Fibroblast of mammary gland (primary cell): ENCODE data around the gene DUSP1.

Experiments
- DNase-seq: peaks from one replicate; pipeline ENCODE4 v3.0.0-alpha.2; 2010; ENCODE audit warnings: low read depth
- H3K4me3 ChIP-seq: 2 replicates; pipeline ENCODE4 v1.5.1; 2011; ENCODE audit warnings: low read depth, mild to moderate bottlenecking, low read length, moderate library complexity; ENCODE audit not compliant: control insufficient read depth
- TF ChIP-seq, protein P1 (sequence below): conservative IDR thresholded peaks from 2 replicates; pipeline ENCODE4 v1.5.1; 2011; ENCODE audit warnings: low read depth, low read length, inconsistent platforms; ENCODE audit not compliant: control insufficient read depth, insufficient read depth

The DUSP1 gene

DNA sequence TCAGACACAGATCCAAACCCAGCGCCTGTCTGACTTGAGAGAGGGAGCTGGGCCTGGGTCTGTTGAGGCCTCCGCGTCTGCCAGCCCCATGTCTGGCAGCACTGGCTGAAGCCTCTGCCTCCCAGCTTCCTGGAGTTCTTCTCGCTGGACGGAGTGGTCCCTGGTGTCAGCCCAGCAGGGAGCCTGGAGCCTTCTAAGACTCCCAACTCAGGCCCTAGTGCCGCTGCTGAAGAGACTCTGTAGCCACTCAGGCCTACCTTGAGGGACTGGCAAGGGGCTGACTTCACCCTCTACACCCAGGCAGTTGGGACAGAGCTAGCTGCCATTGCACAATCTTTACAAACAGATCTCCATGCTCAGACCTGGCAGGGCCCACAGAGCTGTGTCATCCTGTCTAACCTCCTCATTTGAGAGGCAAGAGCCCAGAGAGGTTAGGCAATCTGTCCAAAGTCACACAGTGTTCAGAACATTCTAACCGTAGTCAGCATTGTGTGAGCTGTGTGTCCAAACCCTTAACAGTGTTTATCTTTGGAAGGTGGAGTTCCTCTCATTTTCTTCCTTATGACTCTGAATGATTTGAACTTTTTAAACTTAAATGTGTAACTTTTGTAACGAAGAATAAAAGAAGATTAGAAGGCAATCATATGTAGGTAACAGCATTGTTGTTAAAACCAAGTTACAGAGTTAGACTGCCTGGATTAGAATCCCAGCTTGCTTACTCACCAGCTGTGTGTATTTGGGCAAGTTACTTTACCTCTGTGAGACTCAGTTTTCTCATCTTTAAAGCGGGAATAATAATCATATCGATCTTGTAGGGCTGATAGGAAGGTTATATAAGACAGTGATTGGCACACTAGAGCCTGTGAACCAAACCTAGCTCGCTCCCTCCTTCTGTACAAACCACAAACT lies 4.6 kb upstream of the DUSP1 start:
- TF ChIP-seq, protein P1, sequence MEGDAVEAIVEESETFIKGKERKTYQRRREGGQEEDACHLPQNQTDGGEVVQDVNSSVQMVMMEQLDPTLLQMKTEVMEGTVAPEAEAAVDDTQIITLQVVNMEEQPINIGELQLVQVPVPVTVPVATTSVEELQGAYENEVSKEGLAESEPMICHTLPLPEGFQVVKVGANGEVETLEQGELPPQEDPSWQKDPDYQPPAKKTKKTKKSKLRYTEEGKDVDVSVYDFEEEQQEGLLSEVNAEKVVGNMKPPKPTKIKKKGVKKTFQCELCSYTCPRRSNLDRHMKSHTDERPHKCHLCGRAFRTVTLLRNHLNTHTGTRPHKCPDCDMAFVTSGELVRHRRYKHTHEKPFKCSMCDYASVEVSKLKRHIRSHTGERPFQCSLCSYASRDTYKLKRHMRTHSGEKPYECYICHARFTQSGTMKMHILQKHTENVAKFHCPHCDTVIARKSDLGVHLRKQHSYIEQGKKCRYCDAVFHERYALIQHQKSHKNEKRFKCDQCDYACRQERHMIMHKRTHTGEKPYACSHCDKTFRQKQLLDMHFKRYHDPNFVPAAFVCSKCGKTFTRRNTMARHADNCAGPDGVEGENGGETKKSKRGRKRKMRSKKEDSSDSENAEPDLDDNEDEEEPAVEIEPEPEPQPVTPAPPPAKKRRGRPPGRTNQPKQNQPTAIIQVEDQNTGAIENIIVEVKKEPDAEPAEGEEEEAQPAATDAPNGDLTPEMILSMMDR, result no peak

DNA sequence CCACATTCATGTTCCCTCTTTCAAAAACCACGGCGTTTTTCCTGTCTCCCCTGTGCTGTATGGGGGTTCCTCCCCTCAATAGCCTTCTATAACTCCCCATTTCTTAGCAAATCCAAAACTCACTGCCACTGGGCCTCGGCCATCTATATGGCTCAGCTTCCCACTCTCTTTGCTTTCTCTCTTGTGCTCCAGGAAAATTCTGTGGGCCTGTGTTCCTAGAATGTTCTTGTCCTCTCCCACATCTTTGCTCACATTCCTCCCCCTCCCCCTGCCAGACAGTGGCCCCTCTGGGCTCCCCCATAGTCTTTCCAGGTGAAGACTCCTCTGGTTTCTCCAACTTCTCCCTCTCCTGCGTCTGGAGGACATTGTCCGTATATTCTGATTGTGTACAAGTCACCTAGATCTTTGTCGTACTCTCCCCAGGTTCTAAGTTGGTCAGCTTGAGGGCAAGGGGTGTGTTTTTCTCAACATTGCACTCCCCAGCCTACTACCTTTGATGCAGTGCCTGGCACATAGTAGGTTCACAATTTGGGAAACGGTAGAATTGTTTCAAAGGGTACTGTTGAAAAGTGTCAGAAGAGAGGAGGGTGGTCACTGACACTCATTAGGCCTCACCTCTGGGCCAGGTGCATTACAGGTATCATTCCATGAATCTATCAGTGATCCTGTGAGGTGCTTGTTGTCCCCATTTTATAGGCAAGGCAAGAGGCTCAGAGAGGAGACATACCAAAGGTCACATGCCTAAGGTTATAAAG lies 3.7 kb upstream of the DUSP1 start:
- no peak for DNase-seq
- H3K4me3 ChIP-seq, result no peak overlapping the region
- TF ChIP-seq, protein P1, result no peak

More for the DNA sequence above, 4.6 kb upstream of the DUSP1 start:
- peak; percentile 99 for DNase-seq
- H3K4me3 ChIP-seq, result no peak overlapping the region

DNA sequence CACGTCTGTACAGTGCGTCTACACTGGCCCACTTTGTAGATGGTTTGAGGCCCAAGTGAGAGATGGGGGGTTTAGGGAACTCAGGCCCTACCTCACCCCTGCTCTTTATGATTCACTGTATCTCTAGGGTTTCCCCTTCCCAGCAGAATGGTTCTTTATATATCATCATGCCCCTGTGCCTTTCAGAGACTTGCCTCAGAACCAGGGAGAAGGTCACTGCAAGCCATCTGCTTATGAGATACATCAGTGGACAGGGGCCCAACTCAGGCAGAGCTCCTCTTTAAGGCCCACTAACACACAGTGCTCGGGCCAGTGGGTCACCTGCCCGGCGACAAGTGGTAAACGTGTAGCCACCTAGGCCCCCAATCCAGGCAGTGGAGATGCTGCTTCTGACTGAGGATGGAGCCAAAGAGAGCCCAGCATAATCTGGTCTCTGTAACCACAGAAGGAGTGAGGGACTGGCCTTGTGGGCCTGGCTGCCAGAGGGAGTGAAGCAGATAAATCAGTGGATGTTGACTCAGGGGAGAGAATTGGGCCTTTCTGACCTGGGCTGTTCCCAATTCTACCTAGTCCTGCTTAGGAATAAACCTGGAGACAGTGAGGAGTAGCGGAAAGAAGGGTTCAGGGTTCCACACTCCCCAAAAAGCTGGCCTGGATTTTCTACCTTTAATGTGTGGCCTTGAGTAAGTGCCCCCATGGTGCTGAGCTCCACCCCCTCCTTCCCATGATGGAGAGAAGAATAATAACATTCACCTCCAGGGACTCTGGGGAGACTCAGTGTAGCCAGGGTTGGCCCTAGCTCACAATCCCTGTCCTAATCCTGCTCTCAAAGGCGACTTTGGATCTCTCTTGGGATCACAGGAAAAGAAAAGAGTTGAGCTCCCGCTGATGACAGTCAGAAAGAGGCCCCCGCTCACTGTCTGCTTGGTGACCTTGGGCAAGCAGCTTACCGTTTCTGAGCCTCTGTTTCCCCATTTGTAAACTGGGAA lies 2.8 kb upstream of the DUSP1 start:
- TF ChIP-seq, protein P1, result no peak
- DNase-seq, result peak; percentile 78

DNA sequence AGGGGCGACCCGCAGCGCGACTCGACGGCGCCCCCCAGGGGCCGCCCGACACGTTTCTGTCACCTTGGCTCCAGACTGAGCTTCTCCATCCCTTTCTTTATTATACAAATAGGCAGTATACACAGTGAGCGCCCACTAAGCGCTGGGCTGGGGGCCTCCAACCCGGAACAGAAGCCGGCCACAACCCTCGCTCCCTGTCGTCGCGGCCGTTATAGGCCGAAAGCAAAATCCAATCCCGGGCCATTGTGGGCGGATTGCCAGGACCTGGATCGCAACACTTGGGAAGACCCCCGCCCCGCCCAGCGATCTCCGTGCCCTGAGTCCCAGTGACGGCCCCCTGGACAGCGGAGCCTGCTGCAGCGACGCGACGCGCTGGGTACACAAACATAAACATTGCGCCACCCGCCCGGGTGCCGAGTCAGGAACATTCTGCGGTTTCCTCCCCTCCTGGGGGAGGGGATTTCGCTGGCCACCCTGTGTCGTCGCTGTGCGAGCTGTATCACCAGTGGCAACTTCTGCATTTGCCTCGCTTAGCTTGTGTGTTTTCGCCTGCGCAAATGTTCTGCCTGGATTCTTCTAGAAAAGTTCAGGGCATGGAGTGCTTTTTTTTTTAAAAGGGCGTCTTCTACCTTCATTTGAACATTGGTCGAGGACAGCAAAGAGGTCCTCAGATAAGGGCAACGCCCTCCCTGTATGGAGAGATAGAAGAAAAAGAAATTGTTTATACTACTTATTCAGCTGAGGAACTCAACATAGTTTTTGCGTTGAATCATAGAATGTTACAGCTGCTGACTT lies 1.3 kb upstream of the DUSP1 start:
- H3K4me3 ChIP-seq, result peak overlapping the region; percentile 39
- TF ChIP-seq, protein P1, result peak; percentile 58
- peak; percentile 96 for DNase-seq

More for the DNA sequence above, 2.8 kb upstream of the DUSP1 start:
- no peak overlapping the region for H3K4me3 ChIP-seq

DNA sequence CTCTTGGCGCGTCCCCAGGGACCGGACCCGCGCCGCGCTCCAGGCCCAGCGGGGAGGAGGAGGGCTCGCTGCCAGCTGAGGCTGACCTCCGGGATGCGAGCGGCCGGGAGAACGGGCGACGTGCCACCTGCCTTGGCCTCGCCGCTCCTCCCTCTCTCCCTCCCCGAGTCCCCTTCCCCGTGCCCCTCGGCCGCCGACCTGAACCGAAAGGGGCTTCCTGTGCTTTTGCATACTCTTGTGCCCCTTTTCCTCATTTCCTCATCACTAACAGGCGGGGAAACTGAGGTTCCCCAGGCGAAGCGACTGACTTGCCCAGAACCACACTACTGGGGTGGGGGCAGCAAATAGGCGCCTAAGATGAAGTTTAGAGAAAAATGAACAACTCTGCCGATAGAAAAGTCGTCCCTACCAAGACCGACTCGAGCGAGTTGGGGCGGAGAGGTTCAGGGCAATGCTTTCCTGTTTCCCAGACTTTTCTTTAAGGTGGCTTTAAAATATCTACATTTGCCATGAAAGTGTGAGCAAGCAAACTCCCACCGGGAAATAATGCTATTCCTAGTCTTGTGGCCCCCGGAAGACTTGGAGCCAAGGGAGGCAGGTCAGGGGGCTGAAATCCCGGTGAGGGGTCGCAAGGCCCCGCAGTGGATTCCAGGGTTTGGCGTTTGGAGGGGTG lies 580 bp upstream of the DUSP1 start:
- TF ChIP-seq, protein P1, result no peak
- no peak for DNase-seq
- peak overlapping the region; percentile 39 for H3K4me3 ChIP-seq
